ENCODE data around the gene THBS3. TPM values are rescaled to one million over a fixed set of nuclear protein-coding genes. Genes with fewer than 3 reads are reported as not detected.

THBS3 gene
- total and polyA plus RNA-seq, 9 of the 15 experiments (the other 6 are each of a cell fraction or from before 2014, with no cell fraction given), result 0.59 to 8.3 (median 3.2) TPM

DNA sequence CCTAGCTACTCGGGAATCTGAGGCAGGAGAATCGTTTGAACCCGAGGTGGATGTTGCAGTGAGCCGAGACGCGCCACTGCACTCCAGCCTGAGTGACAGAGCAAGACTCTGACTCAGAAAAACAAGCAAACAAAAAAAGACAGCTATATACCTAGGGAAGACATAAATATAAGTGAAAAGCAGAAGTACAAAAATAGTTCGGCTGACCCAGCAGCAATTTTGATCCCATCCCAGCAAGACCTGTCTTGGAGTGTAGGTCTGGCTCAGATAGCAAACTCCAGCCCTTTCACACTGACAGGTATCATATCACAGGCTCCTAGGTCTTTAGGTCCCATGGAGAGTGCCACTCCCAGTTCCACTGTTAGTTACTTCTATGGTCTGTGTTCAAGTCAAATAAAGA lies 15.3 kb upstream of the THBS3 start (continued):
- no peak for TF ChIP-seq FOS (IDR thresholded peaks at IDR 0.05; ENCODE audit: extremely low read depth, insufficient read length)
- no peak for TF ChIP-seq PRMT5 (CRISPR knock-in tag; IDR thresholded peaks at IDR 0.05)
- TF ChIP-seq, protein P1, sequence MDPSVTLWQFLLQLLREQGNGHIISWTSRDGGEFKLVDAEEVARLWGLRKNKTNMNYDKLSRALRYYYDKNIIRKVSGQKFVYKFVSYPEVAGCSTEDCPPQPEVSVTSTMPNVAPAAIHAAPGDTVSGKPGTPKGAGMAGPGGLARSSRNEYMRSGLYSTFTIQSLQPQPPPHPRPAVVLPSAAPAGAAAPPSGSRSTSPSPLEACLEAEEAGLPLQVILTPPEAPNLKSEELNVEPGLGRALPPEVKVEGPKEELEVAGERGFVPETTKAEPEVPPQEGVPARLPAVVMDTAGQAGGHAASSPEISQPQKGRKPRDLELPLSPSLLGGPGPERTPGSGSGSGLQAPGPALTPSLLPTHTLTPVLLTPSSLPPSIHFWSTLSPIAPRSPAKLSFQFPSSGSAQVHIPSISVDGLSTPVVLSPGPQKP (CRISPR knock-in tag; IDR thresholded peaks at IDR 0.05), result no peak
- TF ChIP-seq SMARCE1 (IDR thresholded peaks at IDR 0.05), result 0 out of 2 replicates have a peak, but pooled peaks have one; percentile 38
- TF ChIP-seq, protein P2, sequence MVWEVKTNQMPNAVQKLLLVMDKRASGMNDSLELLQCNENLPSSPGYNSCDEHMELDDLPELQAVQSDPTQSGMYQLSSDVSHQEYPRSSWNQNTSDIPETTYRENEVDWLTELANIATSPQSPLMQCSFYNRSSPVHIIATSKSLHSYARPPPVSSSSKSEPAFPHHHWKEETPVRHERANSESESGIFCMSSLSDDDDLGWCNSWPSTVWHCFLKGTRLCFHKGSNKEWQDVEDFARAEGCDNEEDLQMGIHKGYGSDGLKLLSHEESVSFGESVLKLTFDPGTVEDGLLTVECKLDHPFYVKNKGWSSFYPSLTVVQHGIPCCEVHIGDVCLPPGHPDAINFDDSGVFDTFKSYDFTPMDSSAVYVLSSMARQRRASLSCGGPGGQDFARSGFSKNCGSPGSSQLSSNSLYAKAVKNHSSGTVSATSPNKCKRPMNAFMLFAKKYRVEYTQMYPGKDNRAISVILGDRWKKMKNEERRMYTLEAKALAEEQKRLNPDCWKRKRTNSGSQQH (CRISPR knock-in tag; IDR thresholded peaks at IDR 0.05), result no peak
- TF ChIP-seq POU5F1 (IDR thresholded peaks at IDR 0.05; ENCODE audit: borderline replicate concordance, low read depth, low read length, partially characterized antibody), result no peak
- no peak for TF ChIP-seq NFIX (CRISPR knock-in tag; IDR thresholded peaks at IDR 0.05; ENCODE audit: low read depth)
- TF ChIP-seq, protein P3, sequence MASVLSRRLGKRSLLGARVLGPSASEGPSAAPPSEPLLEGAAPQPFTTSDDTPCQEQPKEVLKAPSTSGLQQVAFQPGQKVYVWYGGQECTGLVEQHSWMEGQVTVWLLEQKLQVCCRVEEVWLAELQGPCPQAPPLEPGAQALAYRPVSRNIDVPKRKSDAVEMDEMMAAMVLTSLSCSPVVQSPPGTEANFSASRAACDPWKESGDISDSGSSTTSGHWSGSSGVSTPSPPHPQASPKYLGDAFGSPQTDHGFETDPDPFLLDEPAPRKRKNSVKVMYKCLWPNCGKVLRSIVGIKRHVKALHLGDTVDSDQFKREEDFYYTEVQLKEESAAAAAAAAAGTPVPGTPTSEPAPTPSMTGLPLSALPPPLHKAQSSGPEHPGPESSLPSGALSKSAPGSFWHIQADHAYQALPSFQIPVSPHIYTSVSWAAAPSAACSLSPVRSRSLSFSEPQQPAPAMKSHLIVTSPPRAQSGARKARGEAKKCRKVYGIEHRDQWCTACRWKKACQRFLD (CRISPR knock-in tag; IDR thresholded peaks at IDR 0.05), result no peak
- no peak for TF ChIP-seq ESRRA (IDR thresholded peaks at IDR 0.05; ENCODE audit: borderline replicate concordance, low read depth)
- TF ChIP-seq ARID1B (IDR thresholded peaks at IDR 0.05), result peak; percentile 34; the same call in 1 of the 2 replicates
- TF ChIP-seq, protein P4, sequence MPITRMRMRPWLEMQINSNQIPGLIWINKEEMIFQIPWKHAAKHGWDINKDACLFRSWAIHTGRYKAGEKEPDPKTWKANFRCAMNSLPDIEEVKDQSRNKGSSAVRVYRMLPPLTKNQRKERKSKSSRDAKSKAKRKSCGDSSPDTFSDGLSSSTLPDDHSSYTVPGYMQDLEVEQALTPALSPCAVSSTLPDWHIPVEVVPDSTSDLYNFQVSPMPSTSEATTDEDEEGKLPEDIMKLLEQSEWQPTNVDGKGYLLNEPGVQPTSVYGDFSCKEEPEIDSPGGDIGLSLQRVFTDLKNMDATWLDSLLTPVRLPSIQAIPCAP (CRISPR knock-in tag; IDR thresholded peaks at IDR 0.05; ENCODE audit: borderline replicate concordance), result no peak
- no peak for TF ChIP-seq CREBBP (IDR thresholded peaks at IDR 0.05; ENCODE audit: low read depth, low read length)
- no peak for TF ChIP-seq NFYB (IDR thresholded peaks at IDR 0.05; ENCODE audit: extremely low read depth, insufficient read length)
- TF ChIP-seq, protein P5, sequence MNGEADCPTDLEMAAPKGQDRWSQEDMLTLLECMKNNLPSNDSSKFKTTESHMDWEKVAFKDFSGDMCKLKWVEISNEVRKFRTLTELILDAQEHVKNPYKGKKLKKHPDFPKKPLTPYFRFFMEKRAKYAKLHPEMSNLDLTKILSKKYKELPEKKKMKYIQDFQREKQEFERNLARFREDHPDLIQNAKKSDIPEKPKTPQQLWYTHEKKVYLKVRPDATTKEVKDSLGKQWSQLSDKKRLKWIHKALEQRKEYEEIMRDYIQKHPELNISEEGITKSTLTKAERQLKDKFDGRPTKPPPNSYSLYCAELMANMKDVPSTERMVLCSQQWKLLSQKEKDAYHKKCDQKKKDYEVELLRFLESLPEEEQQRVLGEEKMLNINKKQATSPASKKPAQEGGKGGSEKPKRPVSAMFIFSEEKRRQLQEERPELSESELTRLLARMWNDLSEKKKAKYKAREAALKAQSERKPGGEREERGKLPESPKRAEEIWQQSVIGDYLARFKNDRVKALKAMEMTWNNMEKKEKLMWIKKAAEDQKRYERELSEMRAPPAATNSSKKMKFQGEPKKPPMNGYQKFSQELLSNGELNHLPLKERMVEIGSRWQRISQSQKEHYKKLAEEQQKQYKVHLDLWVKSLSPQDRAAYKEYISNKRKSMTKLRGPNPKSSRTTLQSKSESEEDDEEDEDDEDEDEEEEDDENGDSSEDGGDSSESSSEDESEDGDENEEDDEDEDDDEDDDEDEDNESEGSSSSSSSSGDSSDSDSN (IDR thresholded peaks at IDR 0.05; ENCODE audit: borderline replicate concordance in 1 of 2, low read depth in 2 of 2, low read length in 2 of 2), result no peak
- no peak for TF ChIP-seq NCOR1 (IDR thresholded peaks at IDR 0.05)
- TF ChIP-seq DIDO1 (tag; IDR thresholded peaks at IDR 0.05; ENCODE audit: low read depth), result no peak
- TF ChIP-seq MTA3 (IDR thresholded peaks at IDR 0.05; ENCODE audit: borderline replicate concordance), result no peak
- no peak for TF ChIP-seq ZBED1 (IDR thresholded peaks at IDR 0.05)
- no peak for TF ChIP-seq RCOR1 (IDR thresholded peaks at IDR 0.05; ENCODE audit: borderline replicate concordance in 1 of 2, low read depth in 2 of 2, low read length in 2 of 2)
- peak; percentile 37; the same call in 1 of the 2 replicates for TF ChIP-seq SMAD4 (CRISPR knock-in tag; conservative IDR thresholded peaks at IDR 0.05)
- TF ChIP-seq CTBP1 (IDR thresholded peaks at IDR 0.05; ENCODE audit: borderline replicate concordance), result peak; percentile 50; the same call in 1 of the 2 replicates
- TF ChIP-seq NR2C2 (CRISPR knock-in tag; IDR thresholded peaks at IDR 0.05), result no peak
- no peak for TF ChIP-seq NR2C2 (tag; IDR thresholded peaks at IDR 0.05)
- TF ChIP-seq ZNF23 (CRISPR knock-in tag; IDR thresholded peaks at IDR 0.05), result no peak
